Muscle layer of duodenum (tissue), 2 donors: ENCODE results near the gene CFAP46.

ENCODE experiments used
- H3K27ac ChIP-seq: one replicate; pipeline ENCODE4 v1.7.0; 2013; ENCODE audit warnings: mild to moderate bottlenecking, low read length
- H3K27me3 ChIP-seq: one replicate; pipeline ENCODE4 v1.7.0; 2013; ENCODE audit warnings: low read depth, mild to moderate bottlenecking, control low read depth, low read length
- H3K36me3 ChIP-seq, 2 donors: one replicate each; pipeline ENCODE4 v1.7.0; 2013; ENCODE audit warnings: low read length in 2 of 2, control low read depth in 1 of 2, mild to moderate bottlenecking in 1 of 2; ENCODE audit not compliant: insufficient read depth in 2 of 2, control insufficient read depth in 1 of 2
- H3K4me1 ChIP-seq, 2 donors: one replicate each; pipeline ENCODE4 v1.7.0; 2013; ENCODE audit warnings: low read length in 2 of 2, mild to moderate bottlenecking in 2 of 2, control low read depth in 1 of 2, moderate library complexity in 1 of 2; ENCODE audit not compliant: insufficient read depth in 2 of 2, control insufficient read depth in 1 of 2
- H3K4me3 ChIP-seq, 2 donors: one replicate each; pipeline ENCODE4 v1.7.0; 2013; ENCODE audit warnings: low read length in 2 of 2, low read depth in 1 of 2, mild to moderate bottlenecking in 1 of 2
- H3K9me3 ChIP-seq, 2 donors: one replicate each; pipeline ENCODE4 v1.7.0; 2013; ENCODE audit warnings: low read length in 2 of 2, control low read depth in 1 of 2, mild to moderate bottlenecking in 1 of 2; ENCODE audit not compliant: control insufficient read depth in 1 of 2
- donor health status: healthy.

CFAP46 gene

DNA sequence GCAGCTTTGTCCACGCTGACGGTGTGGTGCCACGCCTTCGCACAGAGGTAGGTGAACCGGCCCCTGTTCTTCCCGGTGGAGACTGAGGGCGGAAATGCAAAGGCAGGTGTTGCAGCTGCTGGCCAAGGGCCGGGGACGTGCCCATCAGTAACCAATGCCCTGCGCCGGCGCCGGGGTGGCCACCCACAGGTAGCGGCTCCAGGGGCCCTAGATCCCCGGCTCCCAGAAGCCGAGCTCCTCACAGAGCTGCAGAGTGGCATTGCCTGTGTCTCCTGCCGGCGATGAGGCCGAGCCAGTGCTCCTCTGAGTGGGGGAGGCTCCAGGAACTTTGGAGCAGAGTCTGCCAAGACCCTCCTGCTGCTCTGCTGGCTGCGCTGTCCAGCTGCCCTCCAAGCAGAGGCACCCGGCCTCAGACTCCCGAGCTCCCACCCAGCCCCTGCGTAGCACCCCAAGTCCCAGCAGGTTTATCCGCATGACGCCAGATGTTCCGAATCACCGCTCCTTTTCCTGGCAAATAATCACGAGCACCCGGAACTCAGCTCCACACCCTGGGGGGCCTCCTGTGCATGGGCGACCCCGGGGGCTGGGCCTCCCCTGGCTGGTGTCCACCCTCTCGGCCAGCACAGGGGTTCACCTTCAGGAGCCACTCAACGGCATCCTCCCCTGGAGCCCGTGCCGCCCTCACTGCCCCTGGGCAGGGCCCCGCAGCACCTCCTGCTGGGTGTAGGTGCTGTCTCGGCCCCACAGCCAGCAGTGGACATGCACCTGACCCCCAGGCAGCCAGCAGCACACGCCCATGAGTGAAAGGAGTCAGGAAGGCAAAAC, 22.1 kb downstream of the CFAP46 start:
- Histone ChIP-seq H3K27ac (no peak overlapping the region), H3K4me1 (no peaks in the 10 kb centered on the region), H3K36me3 (no peaks in the 10 kb centered on the region), H3K9me3 (no peaks in the 10 kb centered on the region), H3K4me3 (no peak overlapping the region), H3K27me3 (no peaks in the 10 kb centered on the region)

DNA sequence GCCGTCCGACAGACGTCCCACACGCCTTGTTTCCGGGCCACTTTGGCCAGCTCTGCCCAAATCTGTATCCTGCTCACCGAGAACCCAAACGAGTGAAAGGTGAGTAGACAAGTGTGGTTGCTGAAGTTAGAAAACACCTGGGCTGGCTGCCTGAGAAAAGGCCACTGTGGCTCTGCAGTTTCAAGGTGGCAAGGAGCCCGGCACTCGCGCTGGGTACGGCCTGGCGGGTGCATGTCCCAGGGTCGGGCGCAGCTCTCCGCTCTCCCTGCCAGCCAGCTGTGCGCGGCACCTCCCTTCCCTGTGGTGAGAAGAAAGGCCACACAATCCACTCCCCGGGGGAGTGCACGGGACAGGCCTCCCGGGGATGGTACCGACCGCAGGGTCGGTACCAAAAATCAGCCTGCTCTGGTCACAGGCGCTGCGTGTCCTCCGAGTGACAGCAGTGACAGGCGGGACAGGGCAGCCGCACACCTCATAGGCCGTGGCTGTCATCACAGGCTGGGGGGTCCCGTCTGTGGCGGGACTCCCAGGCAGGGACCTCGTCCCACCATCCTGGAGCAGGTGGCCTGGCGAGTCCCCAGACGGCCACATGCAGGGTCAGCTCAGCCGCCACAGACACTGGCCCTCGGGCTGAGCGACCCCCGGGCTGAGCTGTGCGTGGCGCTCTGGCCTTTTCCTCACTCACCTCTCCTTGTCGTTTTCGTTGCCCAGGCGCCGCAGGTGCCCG, 22.8 kb downstream of the CFAP46 start:
- no peaks in the 10 kb centered on the region for H3K27me3 ChIP-seq
- no peak overlapping the region for H3K4me3 ChIP-seq
- H3K4me1 ChIP-seq: no peaks in the 10 kb centered on the region
- H3K27ac ChIP-seq: no peak overlapping the region
- no peaks in the 10 kb centered on the region for H3K9me3 ChIP-seq
- no peaks in the 10 kb centered on the region for H3K36me3 ChIP-seq

DNA sequence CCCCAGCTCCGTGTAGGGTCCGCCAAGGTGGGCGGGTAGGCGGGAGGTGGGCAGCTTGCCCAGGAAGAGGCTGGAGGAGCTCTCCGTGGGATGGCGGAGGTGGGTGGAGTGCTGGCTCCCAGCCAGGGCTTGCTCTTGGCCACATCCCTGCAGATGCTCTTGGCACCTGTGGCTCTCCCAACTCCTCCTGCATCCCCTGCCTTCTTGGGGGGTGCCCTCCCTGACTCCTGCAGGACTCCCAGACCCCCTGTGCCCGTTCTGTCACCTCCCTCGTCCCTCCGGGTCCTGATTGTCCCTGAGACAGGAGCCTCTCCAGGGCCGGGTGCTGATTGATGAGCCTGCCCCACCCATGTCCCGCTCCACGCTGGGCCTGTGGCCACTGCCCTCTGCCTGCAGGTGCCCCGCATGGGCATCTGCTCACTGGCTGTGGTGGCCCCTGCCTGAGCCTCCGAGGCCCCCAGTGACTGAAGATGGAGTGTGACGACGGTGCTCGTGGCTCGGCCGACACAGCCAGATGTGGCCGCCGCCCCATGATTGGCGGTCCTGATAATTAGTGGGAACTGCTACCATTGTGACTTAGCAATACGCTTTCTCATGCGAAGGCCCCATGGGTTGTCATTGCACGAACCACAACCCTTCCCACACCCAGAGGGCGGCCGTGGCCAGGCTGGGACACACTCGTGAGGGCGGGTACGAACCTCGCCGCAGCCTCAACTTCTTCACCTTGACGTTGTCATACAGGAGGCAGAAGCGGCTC, 23.6 kb downstream of the CFAP46 start:
- Histone ChIP-seq H3K4me1 (no peaks in the 10 kb centered on the region), H3K36me3 (no peaks in the 10 kb centered on the region), H3K4me3 (no peak overlapping the region), H3K27ac (no peak overlapping the region), H3K9me3 (no peaks in the 10 kb centered on the region), H3K27me3 (no peaks in the 10 kb centered on the region)

DNA sequence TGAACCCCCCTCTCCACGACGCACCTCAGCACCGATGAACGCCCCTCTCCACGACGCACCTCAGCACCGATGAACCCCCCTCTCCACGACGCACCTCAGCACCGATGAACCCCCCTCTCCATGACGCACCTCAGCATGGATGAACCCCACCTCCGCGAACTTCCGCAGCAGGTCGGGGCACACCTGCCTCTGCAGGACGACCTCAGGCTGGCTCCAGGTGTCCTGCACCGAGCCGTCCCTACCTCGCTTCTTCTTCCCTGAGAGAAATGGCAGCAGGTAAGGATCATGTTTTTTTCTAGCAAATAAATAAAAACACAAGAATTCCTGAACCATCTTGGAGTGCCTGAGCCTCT, 24.1 kb downstream of the CFAP46 start:
- no peaks in the 10 kb centered on the region for H3K27me3 ChIP-seq
- H3K9me3 ChIP-seq: no peaks in the 10 kb centered on the region
- no peak overlapping the region for H3K4me3 ChIP-seq
- no peak overlapping the region for H3K27ac ChIP-seq
- no peaks in the 10 kb centered on the region for H3K36me3 ChIP-seq
- H3K4me1 ChIP-seq: no peaks in the 10 kb centered on the region

DNA sequence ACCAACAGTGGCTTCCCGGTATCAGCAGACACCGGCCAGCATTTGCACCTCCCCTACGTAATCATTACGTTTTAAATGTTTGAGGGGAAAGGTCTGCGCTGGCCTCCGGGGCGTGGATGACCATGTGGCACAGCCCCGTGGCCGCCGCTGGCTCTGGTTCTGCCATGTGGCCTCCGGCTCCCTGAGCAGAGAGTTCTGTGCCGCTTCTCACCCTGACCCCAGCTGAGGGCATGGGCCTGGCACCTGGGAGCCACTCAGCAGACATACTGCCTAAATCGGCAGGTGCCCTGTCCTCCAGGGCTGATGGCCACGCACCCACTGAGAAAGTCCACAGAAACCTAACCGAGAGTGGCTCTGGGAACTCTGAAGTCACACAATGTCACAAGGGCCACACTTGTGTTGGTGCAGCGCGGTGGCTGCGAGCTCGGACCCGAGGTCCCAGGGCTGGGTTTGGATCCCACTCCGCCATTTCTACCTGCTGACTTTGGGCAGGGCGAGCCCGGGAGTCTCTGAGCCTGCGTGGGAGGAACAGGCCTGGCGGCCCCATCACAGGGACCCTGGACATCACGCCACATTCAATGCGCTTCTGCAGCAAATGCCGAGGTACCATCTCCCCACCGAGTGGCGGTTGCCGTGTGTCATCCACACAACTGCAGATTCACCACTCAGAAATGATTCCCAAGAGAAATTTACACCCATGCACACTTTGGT, 25.3 kb downstream of the CFAP46 start:
- no peaks in the 10 kb centered on the region for H3K4me1 ChIP-seq
- H3K27ac ChIP-seq: no peak overlapping the region
- no peaks in the 10 kb centered on the region for H3K9me3 ChIP-seq
- H3K27me3 ChIP-seq: no peaks in the 10 kb centered on the region
- no peaks in the 10 kb centered on the region for H3K36me3 ChIP-seq
- H3K4me3 ChIP-seq: no peak overlapping the region

DNA sequence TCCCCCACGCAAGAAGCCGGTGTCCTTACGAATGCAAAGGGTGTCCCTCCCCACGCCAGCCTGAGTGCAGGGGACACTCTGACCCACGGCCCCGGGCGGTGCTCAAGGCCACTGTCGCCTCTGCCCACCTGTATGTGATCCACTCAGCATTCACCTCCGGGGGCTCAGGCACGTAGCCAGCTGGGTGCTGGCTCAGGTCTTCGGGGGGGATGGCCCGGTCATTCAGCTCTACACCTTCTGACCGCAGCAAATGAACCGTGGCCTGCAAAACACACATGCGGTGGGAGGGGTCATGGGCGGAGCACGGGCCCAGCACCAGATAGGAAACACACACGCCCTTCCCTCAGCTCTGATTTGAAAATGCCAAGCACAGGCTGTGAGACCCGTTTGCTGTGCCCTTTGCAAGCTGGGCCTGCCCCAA, 25.9 kb downstream of the CFAP46 start:
- Histone ChIP-seq H3K4me1 (no peaks in the 10 kb centered on the region), H3K27ac (no peak overlapping the region), H3K36me3 (no peaks in the 10 kb centered on the region), H3K9me3 (no peaks in the 10 kb centered on the region), H3K4me3 (no peak overlapping the region), H3K27me3 (no peaks in the 10 kb centered on the region)

DNA sequence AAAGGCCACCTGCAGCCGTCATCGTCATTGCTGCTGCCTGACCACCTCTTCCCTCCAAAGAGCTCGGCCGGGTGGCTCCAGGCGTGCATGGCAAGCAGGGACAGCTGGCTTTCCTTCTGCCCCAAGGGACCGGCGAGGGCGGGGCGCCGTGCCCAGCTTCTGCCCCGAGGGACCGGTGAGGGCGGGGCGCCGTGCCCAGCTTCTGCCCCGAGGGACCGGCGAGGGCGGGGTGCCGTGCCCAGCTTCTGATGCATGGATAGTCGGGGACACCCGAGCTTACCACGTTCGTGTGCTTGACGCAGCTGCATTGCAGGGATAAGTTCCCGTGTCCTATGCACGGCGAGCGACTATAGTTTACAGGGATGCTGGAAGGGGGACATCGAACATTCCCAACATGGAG, 27.0 kb downstream of the CFAP46 start:
- Histone ChIP-seq H3K36me3 (no peaks in the 10 kb centered on the region), H3K27me3 (no peaks in the 10 kb centered on the region), H3K27ac (no peak overlapping the region), H3K9me3 (no peaks in the 10 kb centered on the region), H3K4me3 (no peak overlapping the region), H3K4me1 (no peaks in the 10 kb centered on the region)

DNA sequence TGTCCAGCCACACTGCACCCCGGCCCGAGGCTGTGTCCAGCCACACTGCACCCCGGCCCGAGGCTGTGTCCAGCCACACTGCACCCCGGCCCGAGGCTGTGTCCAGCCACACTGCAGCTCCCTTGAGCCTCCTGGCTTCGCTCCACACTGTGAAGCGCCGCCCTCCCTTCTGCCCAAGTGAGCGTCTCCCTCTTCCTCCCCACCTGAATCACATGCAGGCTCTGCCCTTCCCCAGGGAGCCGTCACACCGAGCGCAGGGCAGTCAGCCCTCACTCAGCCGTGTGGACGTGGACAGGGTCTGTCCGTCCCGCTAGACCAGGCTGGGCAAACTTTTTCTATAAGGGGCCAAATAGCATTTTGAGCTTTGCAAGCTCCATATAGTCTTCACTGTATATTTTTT, 27.6 kb downstream of the CFAP46 start:
- Histone ChIP-seq H3K9me3 (no peaks in the 10 kb centered on the region), H3K36me3 (no peaks in the 10 kb centered on the region), H3K27ac (no peak overlapping the region), H3K4me1 (no peaks in the 10 kb centered on the region), H3K27me3 (no peaks in the 10 kb centered on the region), H3K4me3 (no peak overlapping the region)

DNA sequence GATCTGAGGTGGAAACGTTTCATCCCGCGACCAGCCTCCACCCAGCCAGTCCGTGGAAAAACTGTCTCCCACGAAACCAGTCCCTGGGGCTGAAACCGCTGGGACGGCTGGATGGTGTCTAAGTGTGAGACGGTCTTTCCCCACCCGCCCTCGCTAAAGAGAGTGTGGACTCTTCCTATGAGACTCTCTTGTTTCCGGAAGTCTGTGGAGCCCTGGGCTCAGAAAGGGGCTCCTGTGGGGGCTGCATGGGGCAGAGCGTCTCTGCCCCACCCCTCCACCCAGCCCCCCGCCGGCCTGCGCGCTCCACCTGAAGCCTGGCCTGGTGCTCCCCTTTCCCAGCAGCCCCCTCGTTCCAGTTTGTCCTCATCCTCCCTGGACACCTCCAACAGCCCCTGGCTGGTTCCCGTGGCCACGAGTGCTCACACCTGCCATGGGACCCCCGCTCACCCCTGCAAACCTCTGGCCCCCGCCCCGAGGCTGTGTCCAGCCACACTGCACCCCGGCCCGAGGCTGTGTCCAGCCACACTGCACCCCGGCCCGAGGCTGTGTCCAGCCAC, 28.7 kb downstream of the CFAP46 start:
- no peaks in the 10 kb centered on the region for H3K36me3 ChIP-seq
- no peak overlapping the region for H3K4me3 ChIP-seq
- H3K27ac ChIP-seq: no peak overlapping the region
- no peaks in the 10 kb centered on the region for H3K27me3 ChIP-seq
- no peaks in the 10 kb centered on the region for H3K4me1 ChIP-seq
- H3K9me3 ChIP-seq: no peaks in the 10 kb centered on the region

DNA sequence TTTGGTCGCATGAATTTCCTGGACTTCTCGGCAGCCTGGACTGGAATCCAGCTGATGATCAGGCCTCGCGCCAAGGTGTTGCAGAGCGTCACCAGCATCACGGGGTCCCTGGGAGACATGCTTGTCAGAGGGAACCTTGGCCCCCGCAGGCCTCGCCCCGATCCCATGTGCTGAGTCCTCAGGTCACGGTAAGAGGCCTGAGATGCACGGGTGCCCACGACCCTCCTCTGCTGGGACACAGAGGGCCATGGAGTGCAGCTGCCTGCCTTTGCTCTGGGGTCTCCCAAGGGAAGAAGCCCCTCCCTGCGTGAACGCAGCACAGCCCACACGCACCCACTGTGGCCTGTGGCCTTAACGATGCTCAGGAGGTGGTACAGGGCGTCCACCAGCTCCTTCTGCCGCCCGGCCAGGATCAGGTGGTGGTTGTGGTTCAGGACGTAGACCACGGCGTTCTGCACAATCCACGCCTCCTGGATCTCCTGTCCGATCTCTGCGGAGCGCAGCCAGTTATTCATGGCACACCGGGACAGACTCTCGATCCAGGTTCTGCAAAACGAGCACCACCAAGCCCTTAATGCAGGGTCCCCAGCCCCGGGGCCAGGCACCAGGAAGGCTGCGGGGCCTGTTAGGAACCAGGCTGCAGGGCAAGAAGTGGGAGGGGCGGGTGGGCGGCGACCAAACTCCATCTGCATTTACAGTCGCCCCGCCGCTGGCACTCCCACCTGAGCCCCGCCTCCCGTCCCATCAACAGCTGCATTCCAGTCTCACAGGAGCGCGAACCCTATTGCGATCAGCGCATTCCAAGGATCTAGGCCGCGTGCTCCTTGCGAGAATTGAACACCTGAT, 29.4 kb downstream of the CFAP46 start:
- no peak overlapping the region for H3K4me3 ChIP-seq
- no peaks in the 10 kb centered on the region for H3K4me1 ChIP-seq
- no peaks in the 10 kb centered on the region for H3K27me3 ChIP-seq
- H3K27ac ChIP-seq: no peak overlapping the region
- H3K9me3 ChIP-seq: no peaks in the 10 kb centered on the region
- no peaks in the 10 kb centered on the region for H3K36me3 ChIP-seq
